GM21825 (cell line): Measurements from ENCODE around the gene TAB3.
"Not testable (repeated sequence)": the region's sequence is repeated elsewhere in the genome, so short reads cannot be mapped to it uniquely, and the experiment has no call there.

Experiments used
- ATAC-seq: cut with Tn5 transposase; IDR thresholded peaks from one replicate; pipeline ENCODE4 v1.9.1; 2021; ENCODE audit warnings: mild to moderate bottlenecking, moderate library complexity; ENCODE audit not compliant: unreplicated experiment

TAB3 gene

GRCh38 chrX:30822068-30822681 is 66.9 kb downstream of the TAB3 start:
- peak; percentile 84 for ATAC-seq

- ATAC-seq = no peak
Measured at GRCh38 chrX:30821116-30821515, 67.9 kb downstream of the TAB3 start.

- no peak for ATAC-seq
Measured at GRCh38 chrX:30819080-30819479, 70.0 kb downstream of the TAB3 start.

DNA sequence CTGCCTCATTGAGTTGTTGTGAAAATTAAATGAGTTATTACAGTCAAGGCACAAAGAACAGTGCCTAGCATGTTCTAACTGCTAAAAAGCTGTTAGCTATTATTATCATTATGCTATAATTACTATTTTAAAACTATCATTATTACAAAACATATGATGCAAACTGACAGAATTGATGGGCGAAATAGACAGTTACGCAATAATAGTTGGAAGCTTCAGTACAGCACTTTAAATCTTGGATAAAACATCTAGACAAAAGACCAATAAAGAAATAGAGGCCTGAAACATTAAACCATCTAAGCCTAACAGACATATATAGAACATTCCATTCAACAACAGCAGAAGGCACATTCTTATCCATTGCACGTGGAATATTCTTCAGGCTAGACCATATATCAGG is 73.0 kb downstream of the TAB3 start:
- ATAC-seq = no peak

DNA sequence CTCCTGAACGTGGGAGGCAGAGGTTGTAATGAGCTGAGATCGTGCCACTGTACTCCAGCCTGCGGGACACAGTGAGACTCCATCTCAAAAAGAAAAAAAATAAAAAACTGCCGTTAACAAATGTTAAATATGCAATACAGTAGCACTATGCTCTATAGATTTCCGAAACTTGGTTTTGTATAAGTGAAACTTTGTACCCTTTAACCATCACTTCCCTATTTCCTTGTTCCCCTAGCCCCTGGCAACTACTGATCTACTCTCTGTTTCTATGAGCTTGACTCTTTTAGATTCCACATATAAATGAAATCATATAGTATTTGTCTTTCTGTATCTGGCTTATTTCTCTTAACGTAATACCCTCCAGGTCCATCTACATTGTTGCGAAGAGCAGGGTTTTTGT is 74.1 kb downstream of the TAB3 start:
- ATAC-seq = no peak

DNA sequence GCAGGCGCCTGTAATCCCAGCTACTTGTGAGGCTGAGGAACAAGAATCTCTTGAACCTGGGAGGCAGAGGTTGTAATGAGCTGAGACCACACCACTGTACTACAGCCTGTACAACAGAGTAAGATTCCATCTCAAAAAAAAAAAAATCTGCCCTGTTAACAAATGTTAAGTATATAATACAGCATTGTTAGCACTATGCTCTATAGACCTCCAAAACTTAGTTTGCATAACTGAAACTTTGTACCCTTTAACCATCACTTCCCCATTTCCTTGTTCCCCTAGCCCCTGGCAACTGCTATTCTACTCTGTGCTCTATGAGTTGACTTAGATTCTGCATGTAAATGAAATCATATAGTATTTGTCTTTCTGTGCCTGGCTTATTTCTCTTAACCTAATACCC is 76.7 kb downstream of the TAB3 start:
- ATAC-seq = peak; percentile 97

DNA sequence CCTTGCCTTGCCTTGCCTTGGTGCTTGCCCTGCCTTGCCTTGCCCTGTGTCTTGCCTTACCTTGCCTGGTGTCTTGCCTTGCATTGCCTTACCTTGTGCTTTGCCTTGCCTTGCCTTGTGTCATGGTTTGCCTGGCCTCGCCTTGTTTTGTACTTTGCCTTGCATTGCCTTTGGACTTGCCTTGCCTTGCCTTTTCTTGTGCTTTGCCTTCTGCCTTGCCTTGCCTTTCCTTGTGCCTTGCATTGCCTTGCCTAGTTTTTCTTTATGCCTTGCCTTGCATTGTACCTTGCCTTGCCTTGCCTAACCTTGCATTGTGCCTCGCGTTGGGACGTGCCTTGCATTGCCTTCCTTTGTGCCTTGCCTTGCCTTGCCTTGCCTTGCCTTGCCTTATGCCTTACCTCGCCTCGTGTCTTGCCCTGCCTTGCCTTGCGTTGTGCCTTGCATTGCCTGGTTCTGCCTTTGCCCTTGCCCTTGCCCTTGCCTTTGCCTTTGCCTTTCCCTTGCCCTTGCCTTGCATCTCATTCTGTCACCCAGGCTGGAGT is 82.8 kb downstream of the TAB3 start:
- no peak for ATAC-seq

GRCh38 chrX:30804462-30804861 is 84.6 kb downstream of the TAB3 start:
- ATAC-seq = no peak

- no peak for ATAC-seq
Measured at GRCh38 chrX:30800901-30801300, 88.2 kb downstream of the TAB3 start.

DNA sequence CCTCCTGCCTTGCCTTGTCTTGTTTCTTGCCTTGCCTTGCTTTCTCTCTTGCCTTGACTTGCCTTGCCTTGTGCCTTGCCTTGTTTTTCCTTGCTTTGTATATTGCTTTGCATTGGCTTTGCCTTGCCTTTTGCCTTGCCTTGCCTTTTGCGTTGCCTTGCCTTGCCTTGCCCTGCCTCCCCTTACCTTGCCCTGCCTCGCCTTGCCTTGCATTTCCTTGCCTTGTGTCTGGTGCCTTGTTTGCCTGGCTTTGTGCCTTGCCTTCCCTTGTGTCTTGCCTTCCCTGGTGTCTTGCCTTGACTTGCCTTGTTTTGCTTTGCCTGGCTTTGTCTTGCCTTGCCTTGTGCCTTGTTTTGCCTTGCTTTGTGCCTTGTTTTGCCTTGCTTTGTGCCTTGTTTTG is 89.7 kb downstream of the TAB3 start:
- no peak for ATAC-seq

GRCh38 chrX:30798810-30799209 is 90.2 kb downstream of the TAB3 start:
- no peak for ATAC-seq

GRCh38 chrX:30797301-30797700 is 91.8 kb downstream of the TAB3 start:
- not testable (repeated sequence) for ATAC-seq

DNA sequence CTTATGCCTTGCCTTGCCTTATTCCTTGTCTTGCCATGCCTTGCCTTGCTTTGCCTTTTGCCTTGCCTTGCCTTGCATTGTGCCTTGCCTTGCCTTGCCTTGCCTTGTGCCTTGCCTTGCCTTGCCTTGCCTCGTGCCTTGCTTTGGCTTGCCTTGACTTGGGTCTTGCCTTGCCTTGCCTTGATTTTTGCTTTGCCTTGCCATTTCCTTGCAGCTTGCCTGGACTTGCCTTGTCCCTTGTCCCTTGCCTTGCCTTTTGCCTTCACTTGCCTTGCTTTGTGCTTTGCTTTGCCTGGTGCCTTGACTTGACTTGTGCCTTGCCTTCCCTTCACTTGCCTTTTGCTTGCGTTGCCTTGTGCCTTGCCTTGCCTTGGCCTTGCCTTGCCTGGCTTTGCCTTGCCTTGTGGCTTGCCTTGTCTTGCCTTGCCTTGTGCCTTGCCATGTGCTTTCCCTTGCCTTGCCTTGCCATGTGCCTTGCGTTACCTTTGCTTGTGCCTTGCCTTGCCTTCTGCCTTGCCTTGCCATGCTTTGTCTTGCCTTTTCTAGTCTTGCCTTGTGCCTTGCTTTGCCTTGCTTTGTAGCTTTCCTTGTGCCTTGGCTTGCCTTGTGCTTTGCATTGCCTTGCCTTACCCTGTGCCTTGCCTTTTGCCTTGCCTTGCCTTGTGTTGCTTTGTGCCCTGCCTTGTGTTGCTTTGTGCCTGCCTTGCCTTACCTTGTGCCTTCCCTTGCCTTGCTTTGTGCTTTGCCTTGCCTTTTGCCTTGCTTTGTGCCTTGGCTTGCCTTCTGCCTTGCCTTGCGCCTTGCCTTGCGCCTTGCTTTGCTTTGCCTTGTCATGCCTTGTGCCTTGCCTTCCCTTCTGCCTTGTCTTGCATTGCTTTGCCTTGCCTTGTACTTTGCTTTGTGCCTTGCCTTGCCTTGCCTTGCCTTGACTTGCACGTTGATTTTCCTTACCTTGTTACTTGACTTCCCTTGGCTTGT is 92.8 kb downstream of the TAB3 start:
- ATAC-seq = no peak

- no peak for ATAC-seq
Measured at GRCh38 chrX:30794497-30794896, 94.6 kb downstream of the TAB3 start.

- ATAC-seq = no peak
Measured at GRCh38 chrX:30793767-30794103, 95.3 kb downstream of the TAB3 start.

- ATAC-seq = no peak
Measured at GRCh38 chrX:30793075-30793766, 95.8 kb downstream of the TAB3 start.

- no peak for ATAC-seq
Measured at GRCh38 chrX:30791296-30792278, 97.5 kb downstream of the TAB3 start.

DNA sequence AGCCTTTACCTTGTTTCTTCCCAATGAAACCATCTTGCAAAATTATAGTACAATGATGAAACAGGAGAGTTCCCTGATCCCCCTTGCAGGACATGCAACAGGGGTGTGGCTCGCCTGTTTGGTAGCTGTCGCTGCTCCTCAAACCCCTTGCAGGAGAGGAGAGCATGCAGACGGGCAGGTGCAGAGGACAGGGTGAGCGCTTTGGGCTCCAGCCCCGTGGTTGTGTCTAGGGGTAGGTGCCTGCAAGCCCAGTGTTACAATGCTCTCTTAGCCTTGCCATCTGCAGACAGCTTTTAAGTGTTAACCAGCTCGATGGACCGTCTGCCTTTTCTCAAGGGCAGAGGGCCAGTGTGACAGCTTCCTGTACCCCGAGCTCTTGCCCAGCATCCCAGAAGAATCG is 102.0 kb downstream of the TAB3 start:
- ATAC-seq = no peak

GRCh38 chrX:30786374-30786773 is 102.7 kb downstream of the TAB3 start:
- no peak for ATAC-seq

GRCh38 chrX:30781711-30782444 is 107.2 kb downstream of the TAB3 start:
- no peak for ATAC-seq
